K562 treated with DMSO at 1 percent for 12 hours (cell line): Measurements from ENCODE around the gene UBQLN1. TPM values are rescaled to one million over a fixed set of nuclear protein-coding genes. Genes with fewer than 3 reads are reported as not detected.

Experiments used
- total RNA-seq: library from RNA; unstranded; fragments of 300-600 nt; gene quantifications from 2 replicates; pipeline ENCODE4 v1.2.3, GENCODE V29; 2022; ENCODE audit not compliant: insufficient read depth

The UBQLN1 gene
- total RNA-seq, result 14.6 and 49.5 TPM in 2 replicates

DNA sequence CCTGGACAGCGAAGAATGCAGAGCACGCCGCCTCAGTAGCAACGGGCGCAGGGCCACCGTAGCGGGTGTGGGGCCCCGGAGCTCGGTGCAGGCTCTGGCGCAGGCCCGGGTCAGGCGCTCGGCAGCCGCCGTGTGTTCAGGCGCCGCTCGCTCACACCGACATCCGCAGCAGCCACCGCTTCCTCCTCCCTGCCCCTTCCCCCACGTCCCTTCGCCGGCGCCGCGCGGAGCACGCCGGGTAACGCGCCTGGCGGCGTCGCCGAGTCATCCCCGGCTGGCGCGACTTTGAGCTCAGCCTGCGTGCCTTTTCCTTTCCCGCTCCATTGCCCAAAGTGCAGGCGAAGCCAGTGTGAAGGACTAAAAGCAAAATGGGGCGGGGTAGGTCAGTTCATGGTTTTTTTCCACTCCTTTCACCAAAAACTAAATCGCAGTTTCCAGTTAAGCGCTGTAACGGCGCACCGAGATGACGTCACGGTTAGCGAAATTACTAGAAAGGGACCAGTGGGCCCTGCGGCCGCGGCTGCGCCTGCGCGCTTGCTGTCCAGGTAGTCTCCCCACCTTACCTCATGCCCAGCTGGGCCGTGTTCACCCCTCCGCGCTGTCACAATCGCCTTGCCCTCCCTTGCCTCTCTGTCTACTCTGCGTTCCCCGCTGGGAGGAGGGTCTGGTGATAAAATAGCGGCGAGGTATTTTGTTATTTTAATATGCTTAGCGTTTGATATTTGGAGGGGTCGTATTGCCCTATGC, at the start of gene UBQLN1:
Gene UBQLN1 (minus strand): TSS at position 191 of the 747 bp plus-strand sequence. CDS start 279 bp downstream, outside the sequence.

DNA sequence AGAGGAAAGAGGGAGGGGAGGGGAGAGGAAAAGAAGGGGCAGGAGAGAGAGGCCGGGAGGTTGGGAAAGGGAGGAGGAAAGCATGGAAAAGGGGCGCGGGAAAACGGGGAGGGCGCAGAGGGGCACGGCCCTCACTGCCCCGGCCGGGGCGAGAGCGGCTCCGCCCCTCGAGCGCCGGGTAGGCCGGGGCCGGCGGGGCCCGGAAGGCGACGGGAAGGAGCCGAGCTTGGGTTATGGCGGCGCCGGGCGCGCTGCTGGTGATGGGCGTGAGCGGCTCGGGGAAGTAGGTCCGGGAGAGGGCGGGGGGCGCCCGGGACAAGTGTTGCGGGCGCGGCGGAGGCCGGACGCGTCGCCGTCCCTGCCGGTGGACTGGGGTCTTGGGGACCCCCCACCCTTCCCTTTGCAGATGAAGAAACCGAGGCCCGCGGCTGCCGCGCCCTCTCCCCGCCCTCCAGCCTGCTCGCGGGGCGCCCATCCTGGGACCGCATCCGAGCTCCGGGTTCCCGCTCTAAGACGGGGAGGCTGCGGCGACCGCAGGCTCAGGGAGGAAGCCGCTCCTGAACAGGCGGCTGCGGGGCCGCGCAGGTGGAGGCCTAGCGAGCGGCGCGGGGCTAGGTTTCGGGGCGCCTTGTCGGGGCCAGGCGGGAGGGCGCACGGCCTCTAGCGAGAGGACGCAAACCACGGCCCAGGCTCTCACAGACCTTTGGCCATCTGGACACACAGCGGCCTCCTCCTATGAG, 84.6 kb downstream of the UBQLN1 start, which contains the start of gene IDNK:
Gene IDNK (plus strand): TSS at position 205 of the 740 bp plus-strand sequence. CDS start 29 bp downstream, at position 234.

Other genes starting within 250 kb of the UBQLN1 start
- gene FRMD3, start 169.6 kb downstream of the UBQLN1 start, total RNA-seq, result 0.49 TPM in 1 of 2 replicates, not detected in the other
- gene IDNK, start 84.8 kb downstream of the UBQLN1 start, total RNA-seq, result not detected in 2 replicates
- 6.0 and 9.4 TPM in 2 replicates for gene GKAP1, start 109.8 kb upstream of the UBQLN1 start, total RNA-seq
- 0.23 and 1.3 TPM in 2 replicates for gene KIF27, start 213.5 kb upstream of the UBQLN1 start, total RNA-seq